Measurements from ENCODE around the gene DPH7.

GRCh38 chr9:137534256-137535119 is 44.2 kb downstream of the DPH7 start:
- TF ChIP-seq CTCF (IDR thresholded peaks at IDR 0.05) = peak; percentile 53 to 88 (median 80)
- TF ChIP-seq POLR2A (IDR thresholded peaks at IDR 0.05) = no peak
